Neural cell (in vitro differentiated cells): ENCODE data around the gene BPGM.

Experiments
- EP300 ChIP-seq: fragments of 450-650 bp; conservative IDR thresholded peaks from 2 replicates; pipeline ENCODE4 v1.6.1; 2014; ENCODE audit warnings: antibody characterized with exemption, mild to moderate bottlenecking, moderate library complexity; ENCODE audit not compliant: poor library complexity, severe bottlenecking
- EZH2 ChIP-seq: fragments of 200-600, 300-800 bp; shearing (Covaris generic), sonication (generic); IDR thresholded peaks from 2 replicates; pipeline ENCODE4 v1.6.1; 2014; ENCODE audit warnings: antibody characterized with exemption, low read length, borderline replicate concordance, mild to moderate bottlenecking; ENCODE audit not compliant: insufficient read depth, poor library complexity, severe bottlenecking
- MXI1 ChIP-seq: fragments of 450-650 bp; conservative IDR thresholded peaks from 2 replicates; pipeline ENCODE4 v1.6.1; 2014; ENCODE audit warnings: antibody characterized with exemption, mild to moderate bottlenecking; ENCODE audit not compliant: poor library complexity, severe bottlenecking
- POLR2AphosphoS5 ChIP-seq: IDR thresholded peaks from 2 replicates; pipeline ENCODE4 v1.6.1; 2012
- TAF1 ChIP-seq: IDR thresholded peaks from 2 replicates; pipeline ENCODE4 v1.6.1; 2012; ENCODE audit warnings: low read depth
- TF ChIP-seq, protein P1 (sequence below): fragments of 450-650 bp; IDR thresholded peaks from 2 replicates; pipeline ENCODE4 v1.5.1; 2014; ENCODE audit warnings: antibody characterized with exemption, mild to moderate bottlenecking, moderate library complexity; ENCODE audit not compliant: poor library complexity, severe bottlenecking

- TF ChIP-seq, protein P1, sequence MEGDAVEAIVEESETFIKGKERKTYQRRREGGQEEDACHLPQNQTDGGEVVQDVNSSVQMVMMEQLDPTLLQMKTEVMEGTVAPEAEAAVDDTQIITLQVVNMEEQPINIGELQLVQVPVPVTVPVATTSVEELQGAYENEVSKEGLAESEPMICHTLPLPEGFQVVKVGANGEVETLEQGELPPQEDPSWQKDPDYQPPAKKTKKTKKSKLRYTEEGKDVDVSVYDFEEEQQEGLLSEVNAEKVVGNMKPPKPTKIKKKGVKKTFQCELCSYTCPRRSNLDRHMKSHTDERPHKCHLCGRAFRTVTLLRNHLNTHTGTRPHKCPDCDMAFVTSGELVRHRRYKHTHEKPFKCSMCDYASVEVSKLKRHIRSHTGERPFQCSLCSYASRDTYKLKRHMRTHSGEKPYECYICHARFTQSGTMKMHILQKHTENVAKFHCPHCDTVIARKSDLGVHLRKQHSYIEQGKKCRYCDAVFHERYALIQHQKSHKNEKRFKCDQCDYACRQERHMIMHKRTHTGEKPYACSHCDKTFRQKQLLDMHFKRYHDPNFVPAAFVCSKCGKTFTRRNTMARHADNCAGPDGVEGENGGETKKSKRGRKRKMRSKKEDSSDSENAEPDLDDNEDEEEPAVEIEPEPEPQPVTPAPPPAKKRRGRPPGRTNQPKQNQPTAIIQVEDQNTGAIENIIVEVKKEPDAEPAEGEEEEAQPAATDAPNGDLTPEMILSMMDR = no peak
- TF ChIP-seq EZH2 (no peak), POLR2AphosphoS5 (no peak), MXI1 (no peak), TAF1 (no peak), EP300 (no peak)
Measured at GRCh38 chr7:134616611-134617010, 30.0 kb upstream of the BPGM start.
